ENCODE measurements around the gene KRTAP10-3. TPM values are rescaled to one million over a fixed set of nuclear protein-coding genes. Genes with fewer than 3 reads are reported as not detected.

Gene KRTAP10-3
- total and polyA plus RNA-seq, 2 experiments from 2014 or later = not detected

GRCh38 chr21:44535963-44536362 lies 22.6 kb downstream of the KRTAP10-3 start:
- Mint-ChIP-seq H3K9me3 (peaks cover 4% of the 10 kb centered on the region; the same call in 1 of the 3 replicates), H3K36me3 (ENCODE audit: low read depth) (no peaks in the 10 kb centered on the region; the same call in 2 of the 3 replicates), H3K27me3 (ENCODE audit: insufficient read depth, low read depth, poor library complexity) (peaks cover 6% of the 10 kb centered on the region), H3K4me1 (peaks cover 3% of the 10 kb centered on the region; the same call in 2 of the 3 replicates), H3K27ac (no peak overlapping the region), H3K4me3 (no peak overlapping the region)
- Histone ChIP-seq H3F3A (replicated peaks; ENCODE audit: low read depth) (no peaks in the 10 kb centered on the region), H3K27ac (ENCODE audit: low read depth) (no peak overlapping the region), H3K27me3 (ENCODE audit: insufficient read depth) (no peaks in the 10 kb centered on the region), H3K9me2 (ENCODE audit: insufficient read depth) (no peaks in the 10 kb centered on the region), H3K79me2 (replicated peaks; ENCODE audit: insufficient read depth) (no peaks in the 10 kb centered on the region), H3K36me3 (ENCODE audit: insufficient read depth) (no peaks in the 10 kb centered on the region), H2AFZ (peak overlapping the region; percentile 52; the same call in 1 of the 2 replicates), H3K4me2 (no peak overlapping the region), H3K4me1 (ENCODE audit: insufficient read depth) (no peaks in the 10 kb centered on the region), H3K4me3 (no peak overlapping the region), H4K20me1 (replicated peaks; ENCODE audit: insufficient read depth) (no peaks in the 10 kb centered on the region)
- TF ChIP-seq CREB1 (CRISPR knock-in tag; IDR thresholded peaks at IDR 0.05; ENCODE audit: low read depth) (no peak), JUNB (IDR thresholded peaks at IDR 0.05; ENCODE audit: unreplicated experiment) (no peak), NANOG (IDR thresholded peaks at IDR 0.05; ENCODE audit: borderline replicate concordance) (no peak), REST (IDR thresholded peaks at IDR 0.05; ENCODE audit: unreplicated experiment) (no peak), ZNF462 (CRISPR knock-in tag; IDR thresholded peaks at IDR 0.05) (no peak), EZH2 (IDR thresholded peaks at IDR 0.05; ENCODE audit: low read depth, unreplicated experiment) (no peak), ZNF114 (CRISPR knock-in tag; IDR thresholded peaks at IDR 0.05) (no peak), ZNF331 (CRISPR knock-in tag; IDR thresholded peaks at IDR 0.05; ENCODE audit: low read depth) (no peak), ETS1 (IDR thresholded peaks at IDR 0.05) (no peak), POLR2AphosphoS5 (IDR thresholded peaks at IDR 0.05; ENCODE audit: low read depth) (no peak), CTCF (conservative IDR thresholded peaks at IDR 0.05; ENCODE audit: low read depth in 2 of 2) (no peak), STAT1 (IDR thresholded peaks at IDR 0.05; ENCODE audit: unreplicated experiment) (no peak), EZH2phosphoT487 (IDR thresholded peaks at IDR 0.05; ENCODE audit: unreplicated experiment) (no peak)
- DNase-seq (ENCODE audit: low spot score) (no peak), ATAC-seq (peak; percentile 10; the same call in 1 of the 3 replicates)

Measured in GM23338 (cell line).